ENCODE measurements around the gene RBM47. TPM values are rescaled to one million over a fixed set of nuclear protein-coding genes. Genes with fewer than 3 reads are reported as not detected.

Gene RBM47
- total RNA-seq, 1 donor from 2014 or later: 105 TPM

GRCh38 chr4:40614031-40614430, 15.6 kb downstream of the RBM47 start:
- no peak overlapping the region for H3K27ac ChIP-seq
- H3K4me3 ChIP-seq: no peak overlapping the region
- ATAC-seq (no peak), DNase-seq (no peak)
- intact Hi-C loops (cut with DNase I): no loop called here
- H3K27me3 ChIP-seq: no peaks in the 10 kb centered on the region
- H3K4me1 ChIP-seq: peaks cover 5% of the 10 kb centered on the region
- H3K36me3 ChIP-seq: no peaks in the 10 kb centered on the region
- no peak for TF ChIP-seq CTCF (IDR thresholded peaks at IDR 0.05)
- no peaks in the 10 kb centered on the region for H3K9me3 ChIP-seq

GRCh38 chr4:40613456-40613855, 16.2 kb downstream of the RBM47 start:
- no peaks in the 10 kb centered on the region for H3K27me3 ChIP-seq
- H3K4me3 ChIP-seq: no peak overlapping the region
- ATAC-seq: no peak
- intact Hi-C loops (cut with DNase I): no loop called here
- no peak for DNase-seq
- TF ChIP-seq CTCF (IDR thresholded peaks at IDR 0.05): no peak
- H3K9me3 ChIP-seq: no peaks in the 10 kb centered on the region
- no peaks in the 10 kb centered on the region for H3K36me3 ChIP-seq
- no peak overlapping the region for H3K27ac ChIP-seq
- peaks cover 5% of the 10 kb centered on the region for H3K4me1 ChIP-seq

GRCh38 chr4:40612831-40613230, 16.8 kb downstream of the RBM47 start:
- Histone ChIP-seq H3K36me3 (no peaks in the 10 kb centered on the region), H3K27ac (no peak overlapping the region), H3K4me1 (peaks cover 5% of the 10 kb centered on the region), H3K9me3 (no peaks in the 10 kb centered on the region), H3K27me3 (no peaks in the 10 kb centered on the region), H3K4me3 (no peak overlapping the region)
- intact Hi-C loops (cut with DNase I): no loop called here
- no peak for DNase-seq
- no peak for ATAC-seq
- no peak for TF ChIP-seq CTCF (IDR thresholded peaks at IDR 0.05)

- intact Hi-C loops (cut with DNase I): no loop called here
- H3K4me3 ChIP-seq: no peak overlapping the region
- H3K27ac ChIP-seq: no peak overlapping the region
- ATAC-seq (no peak), DNase-seq (no peak)
- no peaks in the 10 kb centered on the region for H3K9me3 ChIP-seq
- no peaks in the 10 kb centered on the region for H3K36me3 ChIP-seq
- no peak for TF ChIP-seq CTCF (IDR thresholded peaks at IDR 0.05)
- no peaks in the 10 kb centered on the region for H3K27me3 ChIP-seq
- peaks cover 9% of the 10 kb centered on the region for H3K4me1 ChIP-seq
These were observed 17.4 kb downstream of the RBM47 start for GRCh38 chr4:40612283-40612682.

GRCh38 chr4:40608628-40609027, 21.0 kb downstream of the RBM47 start:
- Histone ChIP-seq H3K27ac (no peak overlapping the region), H3K36me3 (no peaks in the 10 kb centered on the region), H3K9me3 (no peaks in the 10 kb centered on the region), H3K4me3 (no peak overlapping the region), H3K27me3 (no peaks in the 10 kb centered on the region), H3K4me1 (peaks cover 5% of the 10 kb centered on the region)
- DNase-seq (no peak), ATAC-seq (no peak)
- intact Hi-C loops (cut with DNase I): no loop called here
- no peak for TF ChIP-seq CTCF (IDR thresholded peaks at IDR 0.05)

- no peak overlapping the region for H3K27ac ChIP-seq
- peaks cover 5% of the 10 kb centered on the region for H3K4me1 ChIP-seq
- TF ChIP-seq CTCF (IDR thresholded peaks at IDR 0.05): no peak
- H3K4me3 ChIP-seq: no peak overlapping the region
- DNase-seq (no peak), ATAC-seq (peak; percentile 32)
- intact Hi-C loops (cut with DNase I): no loop called here
- no peaks in the 10 kb centered on the region for H3K36me3 ChIP-seq
- no peaks in the 10 kb centered on the region for H3K9me3 ChIP-seq
- no peaks in the 10 kb centered on the region for H3K27me3 ChIP-seq
These were observed 22.4 kb downstream of the RBM47 start for GRCh38 chr4:40607221-40607620.

Measured in upper lobe of right lung (tissue), 1 donor.